ENCODE results near the gene UBE2C.

DNA sequence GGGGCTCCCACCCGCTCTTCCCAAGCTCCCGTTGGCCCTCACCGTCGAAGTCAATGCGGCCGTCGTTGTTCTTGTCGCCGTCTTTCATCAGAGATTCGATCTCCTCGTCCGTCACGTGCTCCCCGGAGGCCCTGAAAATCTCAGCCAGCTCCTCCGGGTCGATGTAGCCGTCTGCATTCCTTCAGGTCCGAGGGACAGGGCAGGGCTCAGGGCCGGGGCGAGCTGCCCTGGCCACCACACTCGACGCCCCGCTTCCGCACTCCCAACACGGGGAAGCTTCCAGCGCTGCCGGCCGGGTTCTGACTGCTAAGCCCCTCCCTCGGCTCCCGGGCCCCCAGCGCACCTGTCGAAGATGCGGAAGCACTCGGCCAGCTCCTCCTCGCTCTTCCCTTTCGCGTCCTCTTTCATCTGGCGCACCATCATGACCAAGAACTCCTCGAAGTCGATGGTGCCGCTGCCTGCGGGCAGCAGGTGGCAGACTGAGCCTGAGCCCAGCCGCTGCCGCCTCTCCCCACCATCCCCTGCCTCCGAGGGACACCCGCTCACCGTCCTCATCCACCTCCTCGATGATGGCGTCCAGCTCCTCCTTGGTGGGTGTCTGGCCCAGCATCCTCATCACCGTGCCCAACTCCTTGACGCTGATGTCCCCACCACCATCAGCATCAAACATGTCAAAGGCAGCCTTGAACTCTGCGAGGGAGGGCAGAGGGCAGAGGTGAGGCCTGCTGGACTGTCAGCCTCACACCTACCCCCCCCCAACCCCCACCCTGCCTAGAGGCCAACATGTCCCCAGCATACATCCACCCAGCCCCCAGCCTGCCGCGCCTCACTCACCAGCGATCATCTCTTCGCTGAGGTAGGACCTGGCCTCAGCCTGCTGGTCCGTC, 11.7 kb downstream of the UBE2C start:
- TF ChIP-seq, protein P1, sequence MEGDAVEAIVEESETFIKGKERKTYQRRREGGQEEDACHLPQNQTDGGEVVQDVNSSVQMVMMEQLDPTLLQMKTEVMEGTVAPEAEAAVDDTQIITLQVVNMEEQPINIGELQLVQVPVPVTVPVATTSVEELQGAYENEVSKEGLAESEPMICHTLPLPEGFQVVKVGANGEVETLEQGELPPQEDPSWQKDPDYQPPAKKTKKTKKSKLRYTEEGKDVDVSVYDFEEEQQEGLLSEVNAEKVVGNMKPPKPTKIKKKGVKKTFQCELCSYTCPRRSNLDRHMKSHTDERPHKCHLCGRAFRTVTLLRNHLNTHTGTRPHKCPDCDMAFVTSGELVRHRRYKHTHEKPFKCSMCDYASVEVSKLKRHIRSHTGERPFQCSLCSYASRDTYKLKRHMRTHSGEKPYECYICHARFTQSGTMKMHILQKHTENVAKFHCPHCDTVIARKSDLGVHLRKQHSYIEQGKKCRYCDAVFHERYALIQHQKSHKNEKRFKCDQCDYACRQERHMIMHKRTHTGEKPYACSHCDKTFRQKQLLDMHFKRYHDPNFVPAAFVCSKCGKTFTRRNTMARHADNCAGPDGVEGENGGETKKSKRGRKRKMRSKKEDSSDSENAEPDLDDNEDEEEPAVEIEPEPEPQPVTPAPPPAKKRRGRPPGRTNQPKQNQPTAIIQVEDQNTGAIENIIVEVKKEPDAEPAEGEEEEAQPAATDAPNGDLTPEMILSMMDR (IDR thresholded peaks at IDR 0.05): peak; percentile 81; the same call in 1 of the 2 replicates
- TF ChIP-seq, protein P2, sequence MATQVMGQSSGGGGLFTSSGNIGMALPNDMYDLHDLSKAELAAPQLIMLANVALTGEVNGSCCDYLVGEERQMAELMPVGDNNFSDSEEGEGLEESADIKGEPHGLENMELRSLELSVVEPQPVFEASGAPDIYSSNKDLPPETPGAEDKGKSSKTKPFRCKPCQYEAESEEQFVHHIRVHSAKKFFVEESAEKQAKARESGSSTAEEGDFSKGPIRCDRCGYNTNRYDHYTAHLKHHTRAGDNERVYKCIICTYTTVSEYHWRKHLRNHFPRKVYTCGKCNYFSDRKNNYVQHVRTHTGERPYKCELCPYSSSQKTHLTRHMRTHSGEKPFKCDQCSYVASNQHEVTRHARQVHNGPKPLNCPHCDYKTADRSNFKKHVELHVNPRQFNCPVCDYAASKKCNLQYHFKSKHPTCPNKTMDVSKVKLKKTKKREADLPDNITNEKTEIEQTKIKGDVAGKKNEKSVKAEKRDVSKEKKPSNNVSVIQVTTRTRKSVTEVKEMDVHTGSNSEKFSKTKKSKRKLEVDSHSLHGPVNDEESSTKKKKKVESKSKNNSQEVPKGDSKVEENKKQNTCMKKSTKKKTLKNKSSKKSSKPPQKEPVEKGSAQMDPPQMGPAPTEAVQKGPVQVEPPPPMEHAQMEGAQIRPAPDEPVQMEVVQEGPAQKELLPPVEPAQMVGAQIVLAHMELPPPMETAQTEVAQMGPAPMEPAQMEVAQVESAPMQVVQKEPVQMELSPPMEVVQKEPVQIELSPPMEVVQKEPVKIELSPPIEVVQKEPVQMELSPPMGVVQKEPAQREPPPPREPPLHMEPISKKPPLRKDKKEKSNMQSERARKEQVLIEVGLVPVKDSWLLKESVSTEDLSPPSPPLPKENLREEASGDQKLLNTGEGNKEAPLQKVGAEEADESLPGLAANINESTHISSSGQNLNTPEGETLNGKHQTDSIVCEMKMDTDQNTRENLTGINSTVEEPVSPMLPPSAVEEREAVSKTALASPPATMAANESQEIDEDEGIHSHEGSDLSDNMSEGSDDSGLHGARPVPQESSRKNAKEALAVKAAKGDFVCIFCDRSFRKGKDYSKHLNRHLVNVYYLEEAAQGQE (IDR thresholded peaks at IDR 0.05; ENCODE audit: insufficient read depth in 1 of 2, low read depth in 2 of 2, low read length in 1 of 2): no peak
- TF ChIP-seq POLR2AphosphoS5 (IDR thresholded peaks at IDR 0.05; ENCODE audit: low read depth, low read length): no peak
- TF ChIP-seq SIN3A (IDR thresholded peaks at IDR 0.05; ENCODE audit: borderline replicate concordance, insufficient read depth, low read depth, low read length): no peak
- TF ChIP-seq TCF7L2 (IDR thresholded peaks at IDR 0.05; ENCODE audit: low read depth, low read length): no peak
